ENCODE measurements around the gene ELP2.
A peak's percentile ranks its signal among the peaks of the same experiment; 100 is the strongest.
"Not testable (repeated sequence)": the region's sequence is repeated elsewhere in the genome, so short reads cannot be mapped to it uniquely, and the experiment has no call there.

Gene ELP2, protein sequence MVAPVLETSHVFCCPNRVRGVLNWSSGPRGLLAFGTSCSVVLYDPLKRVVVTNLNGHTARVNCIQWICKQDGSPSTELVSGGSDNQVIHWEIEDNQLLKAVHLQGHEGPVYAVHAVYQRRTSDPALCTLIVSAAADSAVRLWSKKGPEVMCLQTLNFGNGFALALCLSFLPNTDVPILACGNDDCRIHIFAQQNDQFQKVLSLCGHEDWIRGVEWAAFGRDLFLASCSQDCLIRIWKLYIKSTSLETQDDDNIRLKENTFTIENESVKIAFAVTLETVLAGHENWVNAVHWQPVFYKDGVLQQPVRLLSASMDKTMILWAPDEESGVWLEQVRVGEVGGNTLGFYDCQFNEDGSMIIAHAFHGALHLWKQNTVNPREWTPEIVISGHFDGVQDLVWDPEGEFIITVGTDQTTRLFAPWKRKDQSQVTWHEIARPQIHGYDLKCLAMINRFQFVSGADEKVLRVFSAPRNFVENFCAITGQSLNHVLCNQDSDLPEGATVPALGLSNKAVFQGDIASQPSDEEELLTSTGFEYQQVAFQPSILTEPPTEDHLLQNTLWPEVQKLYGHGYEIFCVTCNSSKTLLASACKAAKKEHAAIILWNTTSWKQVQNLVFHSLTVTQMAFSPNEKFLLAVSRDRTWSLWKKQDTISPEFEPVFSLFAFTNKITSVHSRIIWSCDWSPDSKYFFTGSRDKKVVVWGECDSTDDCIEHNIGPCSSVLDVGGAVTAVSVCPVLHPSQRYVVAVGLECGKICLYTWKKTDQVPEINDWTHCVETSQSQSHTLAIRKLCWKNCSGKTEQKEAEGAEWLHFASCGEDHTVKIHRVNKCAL

DNA sequence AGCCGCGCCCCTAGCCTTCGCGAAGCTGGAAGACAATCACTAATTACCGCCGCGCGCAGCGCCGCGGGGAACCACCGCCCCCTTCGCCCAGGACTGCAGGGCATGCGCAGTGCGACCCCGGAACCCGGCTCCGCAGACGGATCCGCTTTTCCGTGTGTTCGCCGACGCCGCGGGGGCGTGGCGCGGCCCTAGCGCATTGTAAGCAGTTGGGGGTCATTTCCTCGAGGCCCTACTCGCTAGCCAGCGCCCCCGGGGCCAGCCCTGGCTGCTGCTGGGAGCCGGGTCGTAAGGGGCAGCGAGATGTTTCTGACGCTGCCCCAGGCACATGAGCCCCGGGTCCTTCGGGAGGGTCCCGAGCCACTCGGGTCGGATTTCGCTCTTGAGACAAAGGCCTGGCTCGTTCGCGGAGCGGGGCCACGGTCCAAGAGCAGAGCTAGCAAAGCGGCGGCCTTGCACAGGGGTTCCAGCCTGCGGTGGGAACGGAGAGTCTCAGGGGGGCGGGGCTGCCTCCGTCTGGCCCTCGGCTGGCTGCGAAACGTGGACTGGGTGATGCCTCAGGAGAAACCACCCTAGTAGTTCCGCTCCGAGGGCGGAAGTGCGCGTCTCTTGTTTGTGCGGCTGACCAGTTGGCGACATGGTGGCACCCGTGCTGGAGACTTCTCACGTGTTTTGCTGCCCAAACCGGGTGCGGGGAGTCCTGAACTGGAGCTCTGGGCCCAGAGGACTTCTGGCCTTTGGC is at the start of gene ELP2, which contains the start of gene SLC39A6:
TSS of gene ELP2 (plus strand) at position 600 of the 739 bp plus-strand sequence. CDS start at position 635, 35 bp downstream.
TSS of gene SLC39A6 (minus strand) at position 41 of the 739 bp plus-strand sequence. CDS start 2,333 bp downstream, outside the sequence.
- peak; percentile 96 for DNase-seq (ENCODE audit: low spot score)

- DNase-seq (ENCODE audit: low spot score), result not testable (repeated sequence)
These were observed 48.6 kb upstream of the ELP2 start for GRCh38 chr18:36081118-36081517.

GRCh38 chr18:36083729-36084128 is 46.0 kb upstream of the ELP2 start:
- DNase-seq (ENCODE audit: low spot score), result peak; percentile 37

- no peak for DNase-seq (ENCODE audit: low spot score)
These were observed 44.5 kb upstream of the ELP2 start for GRCh38 chr18:36085195-36085594.

- DNase-seq (ENCODE audit: low spot score), result no peak
These were observed 43.5 kb upstream of the ELP2 start for GRCh38 chr18:36086186-36086585.

DNA sequence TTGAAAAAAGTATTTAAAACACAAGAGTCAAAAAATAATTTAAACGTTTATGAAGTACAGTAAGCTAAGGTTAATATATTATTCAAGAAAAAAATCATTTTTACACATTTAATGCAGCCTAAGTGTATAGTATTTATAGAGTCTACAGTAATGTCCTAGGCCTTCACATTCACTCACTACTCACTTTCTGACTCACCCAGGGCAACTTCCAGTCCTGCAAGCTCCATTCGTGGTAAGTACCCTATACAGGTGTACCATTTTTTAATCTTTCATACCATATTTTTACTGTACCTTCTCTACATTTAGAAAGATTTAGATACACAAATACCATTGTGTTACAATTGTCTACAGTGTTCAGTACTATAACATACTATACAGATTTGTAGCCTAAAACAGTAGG is 41.4 kb upstream of the ELP2 start:
- no peak for DNase-seq (ENCODE audit: low spot score)

DNA sequence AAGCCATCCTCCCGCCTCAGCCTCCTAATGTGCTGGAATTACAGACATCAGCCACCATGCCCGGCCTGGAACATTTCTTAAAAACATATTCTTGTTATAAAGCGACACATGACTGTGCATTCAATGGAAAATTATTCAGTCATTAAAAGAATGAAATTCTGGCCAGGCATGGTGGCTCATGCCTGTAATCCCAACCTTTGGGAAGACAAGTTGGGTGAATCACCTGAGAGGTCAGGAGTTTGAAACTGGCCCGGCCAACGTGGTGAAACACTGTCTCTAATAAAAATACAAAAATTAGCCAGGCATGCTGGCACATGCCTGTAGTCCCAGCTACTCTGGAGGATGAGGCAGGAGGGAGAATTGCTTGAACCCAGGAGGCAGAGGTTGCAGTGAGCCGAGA is 40.7 kb upstream of the ELP2 start:
- no peak for DNase-seq (ENCODE audit: low spot score)

DNA sequence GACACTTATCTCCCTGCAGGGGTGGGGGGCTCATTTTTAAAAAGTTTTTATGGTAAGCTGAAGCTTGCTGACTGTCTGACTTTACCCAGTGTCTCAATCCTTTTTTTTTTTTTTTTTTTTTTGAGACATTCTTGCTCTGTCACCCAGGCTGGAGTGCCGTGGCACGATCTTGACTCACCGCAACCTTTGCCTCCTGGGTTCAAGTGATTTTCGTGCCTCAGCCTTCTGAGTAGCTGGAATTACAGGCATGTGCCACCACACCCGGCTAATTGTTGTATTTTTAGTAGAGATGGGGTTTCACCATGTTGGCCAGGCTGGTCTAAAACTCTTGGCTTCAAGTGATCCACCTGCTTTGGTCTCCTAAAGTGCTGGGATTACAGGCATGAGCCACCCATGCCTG is 37.6 kb upstream of the ELP2 start:
- DNase-seq (ENCODE audit: low spot score), result not testable (repeated sequence)

DNA sequence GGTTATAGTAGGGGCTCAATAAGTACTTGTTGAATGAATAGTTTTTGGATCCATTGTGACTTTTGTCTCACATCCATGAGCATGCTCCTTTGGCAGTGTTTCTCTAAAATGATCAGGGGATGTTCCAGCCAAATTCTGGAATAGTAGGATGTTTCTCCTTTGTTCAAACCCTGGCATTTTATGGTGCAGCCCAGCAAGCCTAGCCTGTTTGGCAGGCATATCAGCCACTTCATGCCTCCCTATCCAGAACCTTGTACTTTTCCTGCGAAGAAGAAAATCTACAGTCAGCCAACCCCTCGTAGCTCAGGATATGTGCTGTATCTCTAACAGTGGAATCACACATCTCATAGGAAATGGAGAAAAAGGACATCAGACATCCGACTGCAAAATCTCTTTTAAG is 35.3 kb upstream of the ELP2 start:
- no peak for DNase-seq (ENCODE audit: low spot score)

DNA sequence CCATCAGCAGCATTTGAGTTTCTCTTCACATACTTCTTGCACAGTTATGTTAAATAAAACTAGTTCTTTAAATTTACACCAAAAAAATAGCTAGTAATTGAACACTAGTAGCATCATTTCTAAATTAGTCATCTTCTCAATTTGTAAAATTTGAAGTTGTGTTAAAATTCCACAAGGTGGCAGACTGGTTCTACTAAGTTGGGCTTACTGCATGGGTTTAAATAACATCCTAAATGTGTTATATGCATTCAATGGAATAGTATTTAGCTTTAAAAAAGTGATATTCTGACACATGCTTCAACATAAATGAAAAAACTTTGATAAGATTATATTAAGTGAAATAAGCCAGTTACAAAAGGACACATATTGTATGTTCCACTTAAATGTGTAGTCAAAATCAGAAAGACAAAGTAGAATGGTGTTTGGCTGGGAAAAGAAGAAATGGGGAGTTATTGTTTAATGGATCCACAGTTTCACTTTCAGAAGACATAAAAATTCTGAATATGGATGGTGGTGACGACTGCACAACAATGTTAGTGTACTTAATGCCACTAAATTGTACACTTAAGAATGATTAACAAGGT is 33.7 kb upstream of the ELP2 start:
- peak; percentile 75 for DNase-seq (ENCODE audit: low spot score)

DNA sequence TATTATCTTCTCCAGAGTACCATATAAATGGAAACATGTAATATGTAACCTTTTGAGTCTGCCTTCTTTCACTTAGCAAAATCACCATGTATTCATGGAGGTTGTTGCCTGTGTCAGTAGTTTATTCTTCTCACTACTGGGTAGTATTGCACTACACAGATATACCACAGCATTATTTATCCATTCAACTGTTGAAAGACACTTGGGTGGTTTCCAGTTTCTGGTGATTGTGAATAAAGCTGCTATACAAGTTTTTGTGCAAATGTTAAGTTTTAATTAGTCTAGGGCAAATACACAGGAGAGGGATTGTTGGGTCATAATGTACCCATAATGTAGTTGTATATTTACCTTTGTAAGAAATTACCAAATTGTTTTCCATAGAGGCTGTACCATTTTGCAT is 32.7 kb upstream of the ELP2 start:
- no peak for DNase-seq (ENCODE audit: low spot score)

GRCh38 chr18:36099311-36099710 is 30.4 kb upstream of the ELP2 start:
- no peak for DNase-seq (ENCODE audit: low spot score)

DNA sequence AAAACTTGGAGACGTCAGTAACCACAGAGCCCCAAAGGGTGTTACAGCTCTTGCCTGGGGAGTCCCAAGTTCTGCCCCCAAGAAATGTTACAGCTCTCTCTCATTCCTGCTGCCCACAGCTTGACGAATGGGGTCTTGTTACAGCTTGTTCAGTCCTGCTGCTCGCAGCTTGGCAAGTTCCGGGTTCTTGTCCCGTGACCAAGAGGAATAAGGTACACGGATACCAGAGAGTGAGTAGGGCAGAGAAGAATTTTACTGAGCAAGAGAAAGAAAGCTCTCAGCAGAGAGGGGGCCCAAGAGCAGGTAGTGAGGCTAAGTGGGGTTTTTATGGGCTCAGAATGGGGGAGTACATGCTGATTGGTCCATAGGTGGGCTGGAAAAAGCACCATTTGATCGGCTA is 27.8 kb upstream of the ELP2 start:
- no peak for DNase-seq (ENCODE audit: low spot score)

DNA sequence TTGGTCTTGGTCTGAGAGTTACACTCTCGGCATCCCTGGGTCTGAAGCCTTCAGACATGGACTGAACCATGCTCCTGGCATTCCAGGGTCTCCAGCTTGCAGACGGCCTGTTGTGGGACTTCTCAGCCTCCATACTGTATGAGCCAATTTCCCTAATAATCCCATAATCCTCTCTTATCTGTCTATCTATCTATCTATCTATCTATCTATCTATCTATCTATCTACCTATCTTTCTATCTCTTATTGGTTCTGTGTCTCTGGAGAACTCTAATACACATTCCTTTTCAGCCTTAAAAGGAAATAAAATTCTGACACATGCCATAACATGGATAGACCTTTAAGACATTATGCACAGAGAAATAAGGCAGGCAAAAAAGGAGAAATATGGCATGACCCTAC is 24.9 kb upstream of the ELP2 start:
- DNase-seq (ENCODE audit: low spot score), result no peak

- DNase-seq (ENCODE audit: low spot score), result no peak
These were observed 22.2 kb upstream of the ELP2 start for GRCh38 chr18:36107477-36107876.

DNA sequence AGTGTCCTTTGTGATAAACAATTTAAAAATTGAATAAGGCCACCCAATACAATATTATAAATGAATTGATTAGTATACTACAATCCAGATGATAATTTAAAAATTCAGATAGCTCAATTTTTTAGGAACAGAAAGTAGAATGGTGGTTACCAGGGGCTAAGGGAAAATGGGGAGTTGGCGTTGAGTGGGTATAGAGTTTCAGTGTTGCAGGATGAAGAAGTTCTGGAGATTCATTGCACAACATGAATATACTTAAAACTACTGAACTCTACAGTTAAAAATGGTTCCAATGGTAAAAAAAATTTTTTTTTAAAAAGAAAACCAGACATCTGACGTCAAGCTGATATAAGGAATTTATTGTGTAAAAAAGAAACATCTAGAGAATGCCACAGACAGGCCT is 21.5 kb upstream of the ELP2 start:
- no peak for DNase-seq (ENCODE audit: low spot score)

- DNase-seq (ENCODE audit: low spot score), result no peak
These were observed 21.1 kb upstream of the ELP2 start for GRCh38 chr18:36108601-36109000.

DNA sequence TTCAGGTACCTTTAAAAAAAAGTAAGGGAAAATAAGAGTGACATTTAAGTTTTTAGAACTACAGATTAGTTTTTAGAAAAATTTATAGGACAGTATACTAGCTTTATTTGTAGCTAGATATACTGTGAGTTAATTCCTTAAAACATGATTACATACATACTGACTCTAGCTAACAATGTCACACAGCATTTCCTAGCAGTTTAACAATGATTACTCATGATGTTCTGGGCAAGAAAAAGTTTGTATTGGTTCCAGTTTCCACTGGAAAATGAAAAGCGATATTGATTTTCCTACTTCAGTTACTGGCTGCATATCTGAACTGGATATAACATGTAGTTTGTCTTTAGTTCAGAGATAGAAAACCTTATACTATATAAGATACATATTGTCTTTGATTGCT is 20.0 kb upstream of the ELP2 start:
- no peak for DNase-seq (ENCODE audit: low spot score)

- no peak for DNase-seq (ENCODE audit: low spot score)
These were observed 17.4 kb upstream of the ELP2 start for GRCh38 chr18:36112302-36112701.

- DNase-seq (ENCODE audit: low spot score), result no peak
These were observed 15.4 kb upstream of the ELP2 start for GRCh38 chr18:36114251-36114650.

GRCh38 chr18:36114738-36115137 is 15.0 kb upstream of the ELP2 start:
- DNase-seq (ENCODE audit: low spot score), result no peak

DNA sequence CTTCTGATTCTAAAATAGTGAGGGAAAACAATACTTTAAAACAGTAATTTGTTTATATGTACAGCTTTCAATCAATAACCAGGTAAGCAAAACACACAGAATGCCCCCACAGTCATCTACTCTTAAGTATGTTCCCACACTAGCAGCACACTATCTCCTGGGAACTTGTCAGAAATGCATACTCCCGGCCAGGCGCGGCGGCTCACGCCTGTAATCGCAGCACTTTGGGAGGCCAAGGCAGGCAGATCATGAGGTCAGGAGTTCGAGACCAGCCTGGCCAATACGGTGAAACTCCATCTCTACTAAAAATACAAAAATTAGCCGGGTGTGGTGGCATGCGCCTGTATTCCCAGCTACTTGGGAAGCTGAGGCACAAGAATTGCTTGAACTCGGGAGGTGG is 12.9 kb upstream of the ELP2 start:
- not testable (repeated sequence) for DNase-seq (ENCODE audit: low spot score)

Measured in NAMALWA (cell line).